SK-N-SH (cell line): Measurements from ENCODE around the gene ACIN1. TPM values are rescaled to one million over a fixed set of nuclear protein-coding genes. Genes with fewer than 3 reads are reported as not detected.
A peak's percentile ranks its signal among the peaks of the same experiment; 100 is the strongest.

Experiments used
- CTCF ChIA-PET: fragments of 300-600, 350-600 bp; formaldehyde crosslinking; extraction: SDS; loops from one replicate; lab custom pipeline; 2021; lab: Yijun Ruan, JAX
- POLR2A ChIA-PET: fragments of 350-600 bp; sonication (Branson Sonifier 250); formaldehyde crosslinking; extraction: SDS; loops from one replicate; lab custom pipeline; 2020; ENCODE audit warnings: antibody characterized with exemption, inconsistent platforms; lab: Yijun Ruan, JAX
- DNase-seq: peaks from one replicate; pipeline ENCODE4 v3.0.0; 2012
- H2AFZ ChIP-seq: fragments of 200-600 bp; sonication (generic); 2 replicates; pipeline ENCODE4 v1.8.1; 2016; ENCODE audit warnings: antibody characterized with exemption, mild to moderate bottlenecking, low read depth
- H3F3A ChIP-seq: fragments of 200-600 bp; sonication (generic); replicated peaks from 2 replicates; pipeline ENCODE3; 2016; ENCODE audit warnings: antibody characterized with exemption, mild to moderate bottlenecking; ENCODE audit not compliant: insufficient read depth
- H3K27ac ChIP-seq, 2 experiments: fragments of 200-500 bp in 1 of 2; fragments of 200-600 bp in 1 of 2; sonication (Bioruptor generic) in 1 of 2; sonication (generic), shearing (Covaris generic) in 1 of 2; 2 replicates each; pipeline versions ENCODE4 v1.5.1 to v1.6.1; 2014 to 2016; ENCODE audit warnings: low read depth in 2 of 2, inconsistent platforms in 1 of 2, low read length in 1 of 2, mild to moderate bottlenecking in 1 of 2, mixed read lengths in 1 of 2
- H3K27me3 ChIP-seq: fragments of 200-600 bp; sonication (generic), shearing (Covaris generic); 2 replicates; pipeline ENCODE4 v1.6.1; 2016; ENCODE audit warnings: mixed run types; ENCODE audit not compliant: insufficient read depth
- H3K36me3 ChIP-seq, 2 experiments: fragments of 200-500 bp in 1 of 2; fragments of 200-600 bp in 1 of 2; sonication (Bioruptor generic) in 1 of 2; sonication (generic) in 1 of 2; replicated peaks in 1 of 2; 2 replicates each; pipeline versions ENCODE3 to v1.5.1; 2014 to 2016; ENCODE audit warnings: low read length in 1 of 2, mild to moderate bottlenecking in 1 of 2; ENCODE audit not compliant: insufficient read depth in 2 of 2, control insufficient read depth in 1 of 2
- H3K4me1 ChIP-seq, 2 experiments: fragments of 200-500 bp in 1 of 2; fragments of 200-600 bp in 1 of 2; sonication (Bioruptor generic) in 1 of 2; sonication (generic), shearing (Covaris generic) in 1 of 2; 2 replicates each; pipeline versions ENCODE4 v1.5.1 to v1.6.1; 2014 to 2016; ENCODE audit warnings: low read depth in 1 of 2, low read length in 1 of 2, mixed run types in 1 of 2; ENCODE audit not compliant: insufficient read depth in 2 of 2, control insufficient read depth in 1 of 2
- H3K4me2 ChIP-seq: fragments of 200-600 bp; sonication (generic), shearing (Covaris generic); 2 replicates; pipeline ENCODE4 v1.6.1; 2017; ENCODE audit warnings: mixed run types
- H3K4me3 ChIP-seq, 2 experiments: fragments of 200-500 bp in 1 of 2; fragments of 200-600 bp in 1 of 2; sonication (Bioruptor generic) in 1 of 2; sonication (generic), shearing (Covaris generic) in 1 of 2; 2 replicates each; pipeline versions ENCODE4 v1.5.1 to v1.8.1; 2014 to 2016; ENCODE audit warnings: low read depth in 2 of 2, inconsistent platforms in 1 of 2, low read length in 1 of 2, mild to moderate bottlenecking in 1 of 2, mixed read lengths in 1 of 2, moderate library complexity in 1 of 2
- H3K79me2 ChIP-seq: fragments of 200-600 bp; sonication (generic); 2 replicates; pipeline ENCODE4 v1.8.1; 2017; ENCODE audit warnings: mild to moderate bottlenecking; ENCODE audit not compliant: insufficient read depth
- H3K9ac ChIP-seq: fragments of 200-600 bp; sonication (generic); 2 replicates; pipeline ENCODE4 v1.6.1; 2017; ENCODE audit warnings: mixed run types
- H3K9me2 ChIP-seq: fragments of 200-600 bp; sonication (generic); 2 replicates; pipeline ENCODE4 v1.6.1; 2017; ENCODE audit warnings: mixed run types
- H3K9me3 ChIP-seq: fragments of 200-600 bp; sonication (generic); 2 replicates; pipeline ENCODE4 v1.6.1; 2017; ENCODE audit warnings: mixed run types, mild to moderate bottlenecking, moderate library complexity
- H4K20me1 ChIP-seq: fragments of 200-600 bp; sonication (generic); 2 replicates; pipeline ENCODE4 v1.6.1; 2017; ENCODE audit warnings: mild to moderate bottlenecking, mixed run types; ENCODE audit not compliant: insufficient read depth
- CHD2 ChIP-seq: fragments of 150-350 bp; IDR thresholded peaks from 2 replicates; pipeline ENCODE4 v1.6.1; 2018; ENCODE audit warnings: low read length; ENCODE audit not compliant: partially characterized antibody
- CTCF ChIP-seq: fragments of 200-600 bp; sonication (generic); IDR thresholded peaks from 2 replicates; pipeline ENCODE4 v1.6.1; 2017; ENCODE audit warnings: antibody characterized with exemption, mild to moderate bottlenecking, moderate library complexity
- EP300 ChIP-seq, 2 experiments: IDR thresholded peaks; 2 replicates each; pipeline versions ENCODE4 v1.4.0 to v1.6.1; 2012; ENCODE audit warnings: borderline replicate concordance in 1 of 2, low read depth in 1 of 2, low read length in 1 of 2
- FOXJ3 ChIP-seq: sonication (generic); formaldehyde crosslinking; IDR thresholded peaks from 2 replicates; pipeline ENCODE4 v1.5.1; 2020; ENCODE audit warnings: mild to moderate bottlenecking, missing genetic modification reagents
- GABPA ChIP-seq: IDR thresholded peaks from 2 replicates; pipeline ENCODE4 v1.4.0; 2012; ENCODE audit warnings: low read depth, mild to moderate bottlenecking
- IRF3 ChIP-seq: fragments of 150-350 bp; IDR thresholded peaks from 2 replicates; pipeline ENCODE4 v1.6.1; 2016; ENCODE audit warnings: mild to moderate bottlenecking, low read depth, low read length
- JUND ChIP-seq: IDR thresholded peaks from 2 replicates; pipeline ENCODE4 v1.4.0; 2012
- MAX ChIP-seq: IDR thresholded peaks from 2 replicates; pipeline ENCODE4 v1.4.0; 2012; ENCODE audit warnings: low read depth
- MXI1 ChIP-seq: IDR thresholded peaks from 2 replicates; pipeline ENCODE4 v1.6.1; 2012; ENCODE audit warnings: mild to moderate bottlenecking, low read depth, low read length, improper control_type of control experiment
- NFIC ChIP-seq: IDR thresholded peaks from 2 replicates; pipeline ENCODE4 v1.4.0; 2012; ENCODE audit warnings: borderline replicate concordance
- POLR2AphosphoS5 ChIP-seq: IDR thresholded peaks from 2 replicates; pipeline ENCODE4 v1.6.1; 2012; ENCODE audit warnings: low read depth, low read length
- RAD21 ChIP-seq: IDR thresholded peaks from 2 replicates; pipeline ENCODE4 v1.6.1; 2012; ENCODE audit warnings: mild to moderate bottlenecking, low read length
- RCOR1 ChIP-seq: fragments of 150-350 bp; IDR thresholded peaks from 2 replicates; pipeline ENCODE4 v1.6.1; 2017; ENCODE audit warnings: antibody characterized with exemption, low read length
- REST ChIP-seq: IDR thresholded peaks from 2 replicates; pipeline ENCODE4 v1.6.1; 2012; ENCODE audit warnings: mild to moderate bottlenecking, low read depth, low read length, moderate library complexity
- RXRA ChIP-seq: IDR thresholded peaks from 2 replicates; pipeline ENCODE4 v1.4.0; 2012; ENCODE audit warnings: low read depth, mild to moderate bottlenecking, borderline replicate concordance
- TEAD4 ChIP-seq: IDR thresholded peaks from 2 replicates; pipeline ENCODE4 v1.4.0; 2012; ENCODE audit warnings: mild to moderate bottlenecking, borderline replicate concordance; ENCODE audit not compliant: insufficient read depth
- USF1 ChIP-seq: IDR thresholded peaks from 2 replicates; pipeline ENCODE4 v1.4.0; 2012; ENCODE audit warnings: low read depth, borderline replicate concordance
- USF2 ChIP-seq: fragments of 150-350 bp; IDR thresholded peaks from 2 replicates; pipeline ENCODE4 v1.6.1; 2017; ENCODE audit warnings: antibody characterized with exemption, low read length, low read depth, borderline replicate concordance
- WGBS: methylation state at CpG from one replicate; pipeline ENCODE4 v1.1.6; 2017; ENCODE audit warnings: low lambda C conversion rate; 5-methylcytosine and 5-hydroxymethylcytosine counted together
- polyA plus RNA-seq, 3 experiments: library from polyadenylated mRNA; depleted of rRNA; stranded (reverse); fragments of >200 nt; gene quantifications; 2 replicates each; pipeline ENCODE4 v1.2.3, GENCODE V29; 2012

The ACIN1 gene
- polyA plus RNA-seq, 1 of the 3 experiments (the other 2 are of a cell fraction): 159 TPM

GRCh38 chr14:23076785-23077408 is 18.0 kb downstream of the ACIN1 start:
- Histone ChIP-seq H3K9me2 (no peaks in the 10 kb centered on the region), H3K27me3 (no peaks in the 10 kb centered on the region), H2AFZ (no peak overlapping the region), H3K4me3 (no peak overlapping the region), H4K20me1 (no peaks in the 10 kb centered on the region), H3K9ac (no peak overlapping the region), H3F3A (peaks cover 60% of the 10 kb centered on the region), H3K9me3 (no peaks in the 10 kb centered on the region), H3K36me3 (peaks cover 74 to 87% of the 10 kb centered on the region in 2 experiments), H3K4me1 (peaks cover 6 to 30% of the 10 kb centered on the region in 2 experiments), H3K79me2 (peaks cover 39% of the 10 kb centered on the region), H3K27ac (0 out of 4 replicates have a peak overlapping the region, but pooled peaks of 1 of the 2 experiments have one; percentile 75), H3K4me2 (no peak overlapping the region)
- ChIA-PET CTCF (interaction anchor here (0.6 to 5.8 kb wide), 33 partner anchors 9 to 249 kb away, joined by 3 to 73 read pairs (median 5); partner anchors contain the start of genes ACIN1, C14orf119, CDH24 and HAUS4), POLR2A (interaction anchor here (0.8 kb wide), 1 partner anchor 18 kb away, joined by 3 read pairs; the partner anchor contains the start of genes ACIN1 and C14orf119)
- WGBS: 59% methylated on average over 5 of the region's 5 CpGs
- TF ChIP-seq REST: no peak
- TF ChIP-seq TEAD4: no peak
- TF ChIP-seq JUND: no peak
- TF ChIP-seq CTCF: peak; percentile 80
- TF ChIP-seq RAD21: peak; percentile 41
- TF ChIP-seq GABPA: no peak
- no peak for TF ChIP-seq USF1
- peak; percentile 48 for DNase-seq

- no peaks in the 10 kb centered on the region for H4K20me1 ChIP-seq
- no peak overlapping the region for H3K27ac ChIP-seq
- H3K36me3 ChIP-seq: peaks cover 57 to 68% of the 10 kb centered on the region in 2 experiments
- no peaks in the 10 kb centered on the region for H3K9me3 ChIP-seq
- ChIA-PET CTCF (interaction anchor here (0.6 to 2.9 kb wide), 4 partner anchors 46 to 109 kb away, joined by 3 to 7 read pairs (median 4); no protein-coding TSS in a partner anchor), POLR2A (no interaction called here)
- H3K9me2 ChIP-seq: no peaks in the 10 kb centered on the region
- DNase-seq: no peak
- H3K4me1 ChIP-seq: peaks cover 16 to 29% of the 10 kb centered on the region in 2 experiments
- peaks cover 48% of the 10 kb centered on the region for H3K79me2 ChIP-seq
- H3F3A ChIP-seq: peaks cover 45% of the 10 kb centered on the region
- 94% methylated on average over 1 of the region's 1 CpG for WGBS
- no peak overlapping the region for H3K4me2 ChIP-seq
- H3K4me3 ChIP-seq: no peak overlapping the region
- no peak overlapping the region for H2AFZ ChIP-seq
- no peaks in the 10 kb centered on the region for H3K27me3 ChIP-seq
- H3K9ac ChIP-seq: no peak overlapping the region
- TF ChIP-seq EP300 (IDR thresholded peaks at IDR 0.05; ENCODE audit: borderline replicate concordance in 1 of 2, low read depth in 1 of 2, low read length in 1 of 2) (no peak), CHD2 (no peak), RCOR1 (no peak), MXI1 (no peak), NFIC (no peak), RXRA (no peak), USF2 (no peak), IRF3 (no peak), FOXJ3 (no peak), TEAD4 (no peak), POLR2AphosphoS5 (no peak), MAX (no peak), GABPA (no peak)
These were observed 20.0 kb downstream of the ACIN1 start for GRCh38 chr14:23074906-23075305.
